ENCODE results near the gene FBXO10.
"Not testable (repeated sequence)": the region's sequence is repeated elsewhere in the genome, so short reads cannot be mapped to it uniquely, and the experiment has no call there.

The FBXO10 gene

DNA sequence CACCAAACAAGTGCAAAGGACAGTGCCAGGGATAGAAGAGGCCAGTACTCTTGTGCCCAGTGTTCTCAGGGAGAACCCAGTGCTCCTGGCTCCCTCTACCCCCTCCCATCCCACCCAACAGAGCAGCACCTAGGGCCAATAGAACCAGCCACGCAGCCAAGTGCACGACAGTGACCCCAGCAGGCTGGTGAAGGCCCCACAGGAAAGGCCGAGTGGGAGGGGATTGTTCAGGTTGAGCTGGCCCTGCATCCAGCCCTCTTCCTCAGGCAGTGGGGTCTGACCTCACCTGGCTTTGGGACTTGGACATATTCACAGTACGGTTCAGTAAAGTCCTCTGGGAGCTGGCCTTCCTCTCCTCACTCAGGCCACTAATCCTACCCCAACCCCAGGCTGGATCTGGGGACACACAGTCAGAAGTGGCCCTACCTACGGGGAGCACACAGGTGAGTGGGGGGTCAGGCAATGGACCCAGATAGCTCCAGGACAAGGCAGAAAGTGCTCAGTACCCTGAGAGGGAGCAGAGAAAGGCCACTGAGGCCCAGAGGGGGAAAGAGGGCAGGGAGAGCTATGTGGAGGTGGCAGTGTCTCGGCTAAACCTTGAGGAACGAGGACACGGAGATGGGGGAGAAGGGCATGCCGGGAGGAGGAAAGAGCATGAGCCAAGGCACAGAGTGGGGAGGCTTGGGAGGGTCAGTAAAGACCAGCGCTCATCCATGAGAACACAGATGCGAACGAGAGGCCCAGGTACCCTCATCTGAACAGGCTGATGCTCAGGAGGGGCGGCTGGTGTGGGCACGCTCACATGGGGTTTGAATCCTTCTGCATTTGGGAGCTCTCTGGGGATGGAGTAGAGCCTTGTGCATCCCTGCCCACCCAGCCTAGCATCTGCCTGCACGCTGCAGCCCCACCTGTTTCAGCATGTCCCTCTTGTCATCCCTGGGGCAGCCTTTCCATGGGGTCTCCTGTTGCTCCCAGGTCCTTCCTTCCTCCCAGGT lies 64.9 kb downstream of the FBXO10 start:
- Histone ChIP-seq H3F3A (ENCODE audit: low read depth) (no peaks in the 10 kb centered on the region), H3K9me2 (replicated peaks; ENCODE audit: low read depth, low read length) (no peaks in the 10 kb centered on the region), H4K20me1 (ENCODE audit: insufficient read depth, low read length, poor library complexity, severe bottlenecking) (no peaks in the 10 kb centered on the region), H2AFZ (ENCODE audit: low read length) (no peak overlapping the region), H3K27me3 (ENCODE audit: insufficient read depth, low read length, poor library complexity, severe bottlenecking) (no peaks in the 10 kb centered on the region), H3K36me3 (ENCODE audit: insufficient read depth, low read length) (peaks cover under 1% of the 10 kb centered on the region; the same call in 1 of the 2 replicates), H3K4me2 (ENCODE audit: low read depth, low read length, poor library complexity, severe bottlenecking) (no peak overlapping the region), H3K4me1 (ENCODE audit: insufficient read depth, low read length, poor library complexity, severe bottlenecking) (no peaks in the 10 kb centered on the region), H3K9me3 (ENCODE audit: insufficient read depth, low read depth, low read length) (no peaks in the 10 kb centered on the region), H3K9ac (ENCODE audit: low read depth, low read length, poor library complexity, severe bottlenecking) (no peak overlapping the region), H3K79me2 (ENCODE audit: insufficient read depth, low read length) (no peaks in the 10 kb centered on the region), H3K4me3 (ENCODE audit: low read length, poor library complexity, severe bottlenecking) (no peak overlapping the region)
- no peak; the same call in 1 of the 2 replicates for TF ChIP-seq CTCF (conservative IDR thresholded peaks at IDR 0.05; ENCODE audit: low read length)
- TF ChIP-seq EZH2phosphoT487 (IDR thresholded peaks at IDR 0.05; ENCODE audit: borderline replicate concordance): no peak

DNA sequence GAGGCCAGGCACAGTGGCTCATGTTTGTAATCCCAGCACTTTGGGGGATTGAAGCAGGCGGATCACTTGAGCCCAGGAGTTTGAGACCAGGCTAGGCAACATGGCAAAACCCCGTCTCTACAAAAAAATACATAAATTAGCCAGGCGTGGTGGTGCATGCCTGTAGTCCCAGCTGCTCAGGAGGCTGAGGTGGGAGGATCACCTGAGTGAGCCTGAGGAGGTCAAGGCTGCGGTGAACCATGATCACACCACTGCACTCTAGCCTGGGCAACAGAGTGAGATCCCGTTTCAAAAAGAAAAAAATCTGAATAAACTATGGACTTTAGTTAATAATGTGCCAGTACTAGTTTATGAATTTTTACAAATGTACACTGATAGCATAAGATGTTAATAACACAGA lies 66.1 kb downstream of the FBXO10 start:
- not testable (repeated sequence) for H2AFZ ChIP-seq (ENCODE audit: low read length); H3K9ac ChIP-seq (ENCODE audit: low read depth, low read length, poor library complexity, severe bottlenecking); H3K27me3 ChIP-seq (ENCODE audit: insufficient read depth, low read length, poor library complexity, severe bottlenecking); H3K9me2 ChIP-seq (replicated peaks; ENCODE audit: low read depth, low read length); H3K36me3 ChIP-seq (ENCODE audit: insufficient read depth, low read length); H4K20me1 ChIP-seq (ENCODE audit: insufficient read depth, low read length, poor library complexity, severe bottlenecking); H3K4me2 ChIP-seq (ENCODE audit: low read depth, low read length, poor library complexity, severe bottlenecking); H3K79me2 ChIP-seq (ENCODE audit: insufficient read depth, low read length); H3K4me1 ChIP-seq (ENCODE audit: insufficient read depth, low read length, poor library complexity, severe bottlenecking); H3K9me3 ChIP-seq (ENCODE audit: insufficient read depth, low read depth, low read length); H3K4me3 ChIP-seq (ENCODE audit: low read length, poor library complexity, severe bottlenecking); H3F3A ChIP-seq (ENCODE audit: low read depth)

DNA sequence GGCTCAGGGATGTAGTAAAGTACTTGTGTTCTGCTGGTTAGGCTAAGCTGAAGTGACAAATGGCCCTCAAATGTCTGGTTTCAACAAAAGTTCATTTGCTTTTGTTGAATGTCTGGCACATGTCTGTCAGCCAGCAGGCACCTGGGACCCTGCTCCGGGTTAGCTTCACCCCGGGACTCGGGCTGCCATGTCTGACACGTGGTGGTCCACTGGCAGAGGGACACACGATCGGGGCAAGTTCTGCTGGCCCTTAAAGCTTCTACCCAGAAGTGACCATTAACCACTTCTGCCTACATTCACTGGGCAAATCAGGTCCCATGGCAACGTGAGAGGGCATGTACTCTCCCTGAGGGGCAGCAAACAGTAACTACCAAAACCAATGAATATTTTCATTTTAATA lies 66.6 kb downstream of the FBXO10 start:
- H3K4me2 ChIP-seq (ENCODE audit: low read depth, low read length, poor library complexity, severe bottlenecking): no peak overlapping the region
- H3K9ac ChIP-seq (ENCODE audit: low read depth, low read length, poor library complexity, severe bottlenecking): no peak overlapping the region
- H3K4me1 ChIP-seq (ENCODE audit: insufficient read depth, low read length, poor library complexity, severe bottlenecking): no peaks in the 10 kb centered on the region
- H2AFZ ChIP-seq (ENCODE audit: low read length): no peak overlapping the region
- no peaks in the 10 kb centered on the region for H3F3A ChIP-seq (ENCODE audit: low read depth)
- peaks cover 10% of the 10 kb centered on the region; the same call in 1 of the 2 replicates for H3K36me3 ChIP-seq (ENCODE audit: insufficient read depth, low read length)
- no peaks in the 10 kb centered on the region for H3K9me2 ChIP-seq (replicated peaks; ENCODE audit: low read depth, low read length)
- TF ChIP-seq CTCF (conservative IDR thresholded peaks at IDR 0.05; ENCODE audit: low read length) (no peak), EZH2phosphoT487 (IDR thresholded peaks at IDR 0.05; ENCODE audit: borderline replicate concordance) (no peak)
- H3K9me3 ChIP-seq (ENCODE audit: insufficient read depth, low read depth, low read length): no peaks in the 10 kb centered on the region
- H3K4me3 ChIP-seq (ENCODE audit: low read length, poor library complexity, severe bottlenecking): no peak overlapping the region
- H3K27me3 ChIP-seq (ENCODE audit: insufficient read depth, low read length, poor library complexity, severe bottlenecking): no peaks in the 10 kb centered on the region
- H3K79me2 ChIP-seq (ENCODE audit: insufficient read depth, low read length): no peaks in the 10 kb centered on the region
- no peaks in the 10 kb centered on the region for H4K20me1 ChIP-seq (ENCODE audit: insufficient read depth, low read length, poor library complexity, severe bottlenecking)
